Neural cell (in vitro differentiated cells): ENCODE results near the gene PAK5. TPM values are rescaled to one million over a fixed set of nuclear protein-coding genes. Genes with fewer than 3 reads are reported as not detected.

Experiments
- H2AFZ ChIP-seq: fragments of 200-600, 300-800 bp; sonication (generic), shearing (Covaris generic); 2 replicates; pipeline ENCODE4 v1.6.0; 2014; ENCODE audit warnings: low read depth, mild to moderate bottlenecking, antibody characterized with exemption, low read length, moderate library complexity
- H3F3A ChIP-seq: fragments of 200-600 bp; shearing (Covaris generic); 2 replicates; pipeline ENCODE4 v1.6.1; 2016; ENCODE audit warnings: mild to moderate bottlenecking, moderate library complexity, mixed read lengths, antibody characterized with exemption, low read length; ENCODE audit not compliant: insufficient read depth, poor library complexity, severe bottlenecking
- H3K27ac ChIP-seq: fragments of 200-600, 300-800 bp; sonication (generic), shearing (Covaris generic); 2 replicates; pipeline ENCODE4 v1.5.1; 2014; ENCODE audit warnings: mild to moderate bottlenecking, low read length, moderate library complexity
- H3K27me3 ChIP-seq: fragments of 300-800, 200-600 bp; sonication (generic), shearing (Covaris generic); 2 replicates; pipeline ENCODE4 v1.6.0; 2014; ENCODE audit warnings: mild to moderate bottlenecking, low read depth, low read length, moderate library complexity; ENCODE audit not compliant: insufficient read depth
- H3K36me3 ChIP-seq: fragments of 300-800, 200-600 bp; sonication (generic), shearing (Covaris generic); 2 replicates; pipeline ENCODE4 v1.5.1; 2014; ENCODE audit warnings: mild to moderate bottlenecking, antibody characterized with exemption, low read length, moderate library complexity; ENCODE audit not compliant: insufficient read depth
- H3K4me2 ChIP-seq: fragments of 300-800, 200-600 bp; sonication (generic), shearing (Covaris generic); 2 replicates; pipeline ENCODE4 v1.6.0; 2014; ENCODE audit warnings: mild to moderate bottlenecking, low read length
- H3K4me3 ChIP-seq: fragments of 300-800, 200-600 bp; sonication (generic), shearing (Covaris generic); 2 replicates; pipeline ENCODE4 v1.5.1; 2014; ENCODE audit warnings: mild to moderate bottlenecking, low read length, moderate library complexity
- H3K79me2 ChIP-seq: fragments of 200-600 bp; shearing (Covaris generic); replicated peaks from 2 replicates; pipeline ENCODE4 v1.6.0; 2014; ENCODE audit warnings: mild to moderate bottlenecking, low read length, moderate library complexity; ENCODE audit not compliant: insufficient read depth
- H3K9ac ChIP-seq: fragments of 300-800, 200-600 bp; sonication (generic), shearing (Covaris generic); 2 replicates; pipeline ENCODE4 v1.6.1; 2016; ENCODE audit warnings: mild to moderate bottlenecking, low read length, mixed read lengths
- H3K9me2 ChIP-seq: fragments of 200-600 bp; shearing (Covaris generic); 2 replicates; pipeline ENCODE4 v1.6.1; 2016; ENCODE audit warnings: mild to moderate bottlenecking, low read length, mixed read lengths; ENCODE audit not compliant: insufficient read depth
- H3K9me3 ChIP-seq: fragments of 200-600, 300-800 bp; sonication (generic), shearing (Covaris generic); 2 replicates; pipeline ENCODE4 v1.6.1; 2016; ENCODE audit warnings: mild to moderate bottlenecking, mixed run types, low read length, moderate library complexity, mixed read lengths
- H4K20me1 ChIP-seq: fragments of 200-600 bp; shearing (Covaris generic); 2 replicates; pipeline ENCODE4 v1.6.1; 2016; ENCODE audit warnings: mild to moderate bottlenecking, mixed run types; ENCODE audit not compliant: insufficient read depth
- EP300 ChIP-seq: fragments of 450-650 bp; conservative IDR thresholded peaks from 2 replicates; pipeline ENCODE4 v1.6.1; 2014; ENCODE audit warnings: antibody characterized with exemption, mild to moderate bottlenecking, moderate library complexity; ENCODE audit not compliant: poor library complexity, severe bottlenecking
- EZH2 ChIP-seq: fragments of 200-600, 300-800 bp; shearing (Covaris generic), sonication (generic); IDR thresholded peaks from 2 replicates; pipeline ENCODE4 v1.6.1; 2014; ENCODE audit warnings: antibody characterized with exemption, low read length, borderline replicate concordance, mild to moderate bottlenecking; ENCODE audit not compliant: insufficient read depth, poor library complexity, severe bottlenecking
- MXI1 ChIP-seq: fragments of 450-650 bp; conservative IDR thresholded peaks from 2 replicates; pipeline ENCODE4 v1.6.1; 2014; ENCODE audit warnings: antibody characterized with exemption, mild to moderate bottlenecking; ENCODE audit not compliant: poor library complexity, severe bottlenecking
- POLR2AphosphoS5 ChIP-seq: IDR thresholded peaks from 2 replicates; pipeline ENCODE4 v1.6.1; 2012
- RAD21 ChIP-seq: fragments of 450-650 bp; conservative IDR thresholded peaks from 2 replicates; pipeline ENCODE4 v1.6.1; 2014; ENCODE audit warnings: antibody characterized with exemption, mild to moderate bottlenecking, moderate library complexity
- REST ChIP-seq: IDR thresholded peaks from 2 replicates; pipeline ENCODE4 v1.6.1; 2012; ENCODE audit warnings: borderline replicate concordance
- SMC3 ChIP-seq: fragments of 450-650 bp; conservative IDR thresholded peaks from 2 replicates; pipeline ENCODE4 v1.6.1; 2014; ENCODE audit warnings: antibody characterized with exemption, mild to moderate bottlenecking, moderate library complexity; ENCODE audit not compliant: poor library complexity
- TAF1 ChIP-seq: IDR thresholded peaks from 2 replicates; pipeline ENCODE4 v1.6.1; 2012; ENCODE audit warnings: low read depth
- polyA plus RNA-seq: library from polyadenylated mRNA; depleted of rRNA; stranded (reverse); fragments of >200 nt; gene quantifications from 2 replicates; pipeline ENCODE4 v1.2.3, GENCODE V29; 2014
- TF ChIP-seq, protein P1 (sequence below): fragments of 450-650 bp; IDR thresholded peaks from 2 replicates; pipeline ENCODE4 v1.5.1; 2014; ENCODE audit warnings: antibody characterized with exemption, mild to moderate bottlenecking, moderate library complexity; ENCODE audit not compliant: poor library complexity, severe bottlenecking

PAK5 gene
- polyA plus RNA-seq, 1 donor from 2014 or later: 48.3 TPM

DNA sequence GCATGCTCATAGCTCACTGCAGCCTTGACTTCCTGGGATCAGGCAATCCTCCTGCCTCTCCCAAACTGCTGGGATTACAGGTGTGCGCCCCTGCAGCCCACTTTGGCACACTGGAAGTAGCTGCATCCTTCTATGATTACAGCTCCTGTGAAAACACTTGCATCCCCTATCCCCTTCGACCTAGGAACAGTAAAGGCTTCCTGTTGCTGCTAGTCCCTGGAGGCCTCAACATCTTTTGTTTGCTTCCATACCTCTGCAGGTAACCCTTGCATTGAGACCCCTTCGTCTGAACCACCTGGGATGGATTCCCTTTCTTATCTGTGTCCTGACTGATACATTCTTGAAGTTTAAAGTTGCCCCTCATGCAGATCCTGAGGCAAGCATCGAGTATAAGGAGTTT is 152.4 kb downstream of the PAK5 start:
- Histone ChIP-seq H3K79me2 (no peaks in the 10 kb centered on the region), H3K9me3 (no peaks in the 10 kb centered on the region), H4K20me1 (no peaks in the 10 kb centered on the region), H3K9me2 (no peaks in the 10 kb centered on the region), H3K27ac (no peak overlapping the region), H3K4me2 (no peak overlapping the region), H3K4me3 (no peak overlapping the region), H3F3A (no peaks in the 10 kb centered on the region), H3K27me3 (no peaks in the 10 kb centered on the region), H3K9ac (no peak overlapping the region), H3K36me3 (no peaks in the 10 kb centered on the region), H2AFZ (no peak overlapping the region)
- TF ChIP-seq RAD21: no peak
- no peak for TF ChIP-seq MXI1
- TF ChIP-seq, protein P1, sequence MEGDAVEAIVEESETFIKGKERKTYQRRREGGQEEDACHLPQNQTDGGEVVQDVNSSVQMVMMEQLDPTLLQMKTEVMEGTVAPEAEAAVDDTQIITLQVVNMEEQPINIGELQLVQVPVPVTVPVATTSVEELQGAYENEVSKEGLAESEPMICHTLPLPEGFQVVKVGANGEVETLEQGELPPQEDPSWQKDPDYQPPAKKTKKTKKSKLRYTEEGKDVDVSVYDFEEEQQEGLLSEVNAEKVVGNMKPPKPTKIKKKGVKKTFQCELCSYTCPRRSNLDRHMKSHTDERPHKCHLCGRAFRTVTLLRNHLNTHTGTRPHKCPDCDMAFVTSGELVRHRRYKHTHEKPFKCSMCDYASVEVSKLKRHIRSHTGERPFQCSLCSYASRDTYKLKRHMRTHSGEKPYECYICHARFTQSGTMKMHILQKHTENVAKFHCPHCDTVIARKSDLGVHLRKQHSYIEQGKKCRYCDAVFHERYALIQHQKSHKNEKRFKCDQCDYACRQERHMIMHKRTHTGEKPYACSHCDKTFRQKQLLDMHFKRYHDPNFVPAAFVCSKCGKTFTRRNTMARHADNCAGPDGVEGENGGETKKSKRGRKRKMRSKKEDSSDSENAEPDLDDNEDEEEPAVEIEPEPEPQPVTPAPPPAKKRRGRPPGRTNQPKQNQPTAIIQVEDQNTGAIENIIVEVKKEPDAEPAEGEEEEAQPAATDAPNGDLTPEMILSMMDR: no peak

DNA sequence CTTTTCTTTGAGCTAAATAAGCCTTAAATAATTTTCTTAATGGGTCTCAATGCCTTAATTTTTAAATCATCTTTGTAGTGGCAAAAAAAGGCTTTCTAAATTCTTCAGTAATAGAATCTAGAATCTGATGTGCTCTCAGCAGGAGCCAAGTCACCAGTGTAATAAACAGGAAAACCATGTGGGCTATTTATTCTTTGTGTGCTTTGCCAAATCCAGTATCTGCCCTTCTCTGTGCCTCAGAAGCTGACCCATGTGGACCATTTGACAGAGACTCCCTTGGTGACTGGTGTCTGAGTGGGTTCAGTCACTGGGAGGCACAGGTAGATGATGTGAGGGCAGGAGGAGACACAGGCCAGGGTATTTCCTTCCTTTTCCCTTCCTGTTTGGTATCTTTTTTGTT is 152.9 kb downstream of the PAK5 start:
- Histone ChIP-seq H3K9ac (no peak overlapping the region), H4K20me1 (no peaks in the 10 kb centered on the region), H3K4me2 (no peak overlapping the region), H3K27me3 (no peaks in the 10 kb centered on the region), H3K9me2 (no peaks in the 10 kb centered on the region), H3F3A (no peaks in the 10 kb centered on the region), H3K36me3 (no peaks in the 10 kb centered on the region), H2AFZ (no peak overlapping the region), H3K27ac (no peak overlapping the region), H3K79me2 (no peaks in the 10 kb centered on the region), H3K9me3 (no peaks in the 10 kb centered on the region), H3K4me3 (no peak overlapping the region)
- TF ChIP-seq EP300 (no peak), RAD21 (no peak)

DNA sequence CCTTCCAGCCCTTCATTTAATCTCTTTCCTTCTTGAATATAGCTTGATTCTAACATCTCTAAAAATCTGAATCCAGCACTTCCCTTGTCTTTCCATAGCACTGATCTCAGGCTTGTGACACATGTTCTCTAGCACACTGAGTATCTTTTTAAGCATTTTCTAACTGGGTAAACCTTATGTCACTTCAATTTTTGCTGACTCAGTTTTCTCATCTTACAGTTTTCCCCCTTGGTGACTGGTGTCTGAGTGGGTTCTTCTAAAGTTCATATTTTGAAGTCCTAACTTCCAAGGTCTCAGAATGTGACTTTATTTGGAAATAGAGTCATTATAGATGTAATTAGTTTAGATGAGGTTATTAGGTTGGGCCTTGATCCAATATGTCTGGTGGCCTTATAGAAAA is 153.9 kb downstream of the PAK5 start:
- TF ChIP-seq TAF1 (no peak), EP300 (no peak), RAD21 (no peak), MXI1 (no peak), EZH2 (no peak), REST (no peak), SMC3 (no peak), POLR2AphosphoS5 (no peak)
- TF ChIP-seq, protein P1: no peak
- H4K20me1 ChIP-seq: no peaks in the 10 kb centered on the region

More for the DNA sequence above, 153.9 kb downstream of the PAK5 start:
- no peaks in the 10 kb centered on the region for H3F3A ChIP-seq
- no peak overlapping the region for H2AFZ ChIP-seq
- no peaks in the 10 kb centered on the region for H3K9me3 ChIP-seq
- H3K79me2 ChIP-seq: no peaks in the 10 kb centered on the region
- no peak overlapping the region for H3K4me3 ChIP-seq
- no peaks in the 10 kb centered on the region for H3K9me2 ChIP-seq
- H3K36me3 ChIP-seq: no peaks in the 10 kb centered on the region
- H3K27ac ChIP-seq: no peak overlapping the region
- no peaks in the 10 kb centered on the region for H3K27me3 ChIP-seq
- H3K9ac ChIP-seq: no peak overlapping the region
- H3K4me2 ChIP-seq: no peak overlapping the region
